Measurements from ENCODE around the gene SLC43A1.
"Not testable (repeated sequence)": the region's sequence is repeated elsewhere in the genome, so short reads cannot be mapped to it uniquely, and the experiment has no call there.

The SLC43A1 gene

DNA sequence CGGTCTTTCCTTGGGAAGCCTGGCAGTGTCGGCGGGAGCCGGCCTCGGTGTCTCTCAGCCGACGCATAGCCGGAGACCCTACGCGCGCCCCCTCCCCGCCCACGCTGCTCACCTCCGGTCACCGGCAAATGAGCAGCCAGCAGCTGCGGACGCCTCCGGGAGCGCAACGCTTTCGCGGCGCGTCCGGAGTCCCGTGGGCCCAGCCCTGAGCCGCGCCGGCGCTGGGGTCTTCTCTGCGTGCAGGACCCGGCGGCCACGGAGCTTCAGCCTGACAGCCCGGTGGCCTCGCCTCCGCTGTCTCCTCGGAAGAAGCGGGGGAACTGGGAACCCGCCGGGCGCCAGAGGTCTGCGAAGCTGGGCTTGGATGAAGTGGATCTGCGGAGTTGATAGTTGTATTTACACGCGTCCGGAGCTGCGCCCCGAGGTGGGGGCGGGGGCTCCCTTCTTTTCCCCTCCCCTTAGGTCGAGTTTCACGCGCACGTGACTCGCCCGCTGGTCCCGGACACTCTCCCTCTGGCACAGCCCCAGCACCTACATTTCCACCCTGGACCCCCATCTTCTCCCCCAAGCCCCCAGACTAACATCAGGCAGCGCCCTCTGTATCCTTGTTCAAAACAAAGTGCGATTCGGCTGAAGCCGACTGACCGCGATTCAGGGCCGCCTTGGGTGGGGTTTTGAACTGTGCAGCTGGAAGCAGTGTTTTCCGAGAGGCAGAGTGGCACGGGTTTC, at the start of gene SLC43A1:
Gene SLC43A1 (minus strand): TSS at position 371 of the 729 bp plus-strand sequence. CDS start 1,591 bp downstream, outside the sequence.
- peak in 1 of 2 experiments; percentile 5 for DNase-seq

DNA sequence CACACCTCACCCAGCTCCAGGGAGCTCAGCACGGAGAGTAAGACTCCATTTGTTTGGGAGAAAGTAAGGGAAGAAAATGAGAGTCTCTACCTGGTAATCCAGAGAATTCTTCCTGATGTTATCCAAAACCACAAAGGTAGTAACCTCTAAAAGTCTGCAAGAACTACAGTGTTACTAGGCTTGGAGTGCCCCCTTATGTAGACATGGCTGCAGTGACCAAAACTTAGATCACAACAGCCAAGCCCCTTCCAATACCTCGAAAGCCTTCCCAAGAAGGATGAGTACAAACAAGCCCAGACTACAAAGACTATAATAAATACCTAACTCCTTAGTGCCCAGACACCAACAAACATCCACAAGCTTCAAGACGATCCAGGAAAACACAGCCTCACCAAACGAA, 47.1 kb upstream of the SLC43A1 start:
- DNase-seq: no peak

DNA sequence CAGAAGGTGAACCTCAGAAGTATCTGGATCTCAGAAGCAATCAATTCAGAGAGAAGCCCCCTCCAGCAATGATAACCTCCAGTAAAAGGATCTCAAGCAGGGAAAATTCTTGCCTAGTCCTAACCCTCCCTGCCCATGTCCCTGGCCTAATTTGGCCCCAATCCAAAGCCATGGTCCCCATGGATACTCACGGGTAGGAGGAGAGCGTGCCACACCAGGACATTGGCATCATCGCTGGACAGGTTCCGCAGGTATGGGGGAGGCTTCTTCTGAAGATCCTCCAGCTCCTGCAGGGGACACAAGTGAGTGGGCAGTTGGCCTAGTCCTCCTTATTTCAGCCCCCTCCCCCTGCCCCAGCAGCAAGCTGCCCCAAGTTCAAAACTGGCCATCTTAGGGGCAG, 44.6 kb upstream of the SLC43A1 start:
- DNase-seq: no peak

DNA sequence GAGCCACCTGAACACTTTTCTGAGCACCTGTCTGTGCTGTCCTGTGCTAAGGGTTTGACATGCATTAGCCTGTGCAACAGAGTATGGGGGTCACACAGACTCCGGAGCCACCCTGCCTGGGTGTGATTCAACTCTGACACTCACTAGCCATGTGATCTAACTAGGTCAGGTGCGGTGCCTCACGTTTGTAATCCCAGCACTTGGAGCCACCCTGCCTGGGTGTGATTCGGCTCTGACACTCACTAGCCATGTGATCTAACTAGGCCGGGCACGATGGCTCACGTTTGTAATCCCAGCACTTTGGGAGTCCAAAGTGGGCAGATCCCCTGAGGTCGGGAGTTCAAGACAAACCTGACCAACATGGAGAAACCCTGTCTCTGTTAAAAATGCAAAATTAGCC, 40.5 kb upstream of the SLC43A1 start:
- DNase-seq: no peak

DNA sequence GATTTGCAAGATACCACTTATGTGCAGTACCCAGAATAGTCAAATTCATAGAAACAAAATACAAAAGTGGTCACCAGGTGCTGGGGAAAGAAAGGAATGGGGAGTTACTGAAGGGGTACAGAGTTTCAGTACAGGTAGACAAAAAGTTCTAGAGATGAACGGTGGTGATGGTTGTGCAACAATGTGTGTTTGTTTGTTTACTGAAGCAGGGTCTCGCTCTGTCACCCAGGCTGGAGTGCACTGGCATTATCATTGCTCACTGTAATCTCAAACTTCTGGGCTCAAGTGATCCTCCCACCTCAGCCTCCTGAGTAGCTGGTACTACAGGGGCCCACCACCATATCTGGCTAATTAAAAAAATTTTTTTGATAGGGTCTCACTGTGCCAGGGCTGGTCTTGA, 39.9 kb upstream of the SLC43A1 start:
- no peak for DNase-seq

DNA sequence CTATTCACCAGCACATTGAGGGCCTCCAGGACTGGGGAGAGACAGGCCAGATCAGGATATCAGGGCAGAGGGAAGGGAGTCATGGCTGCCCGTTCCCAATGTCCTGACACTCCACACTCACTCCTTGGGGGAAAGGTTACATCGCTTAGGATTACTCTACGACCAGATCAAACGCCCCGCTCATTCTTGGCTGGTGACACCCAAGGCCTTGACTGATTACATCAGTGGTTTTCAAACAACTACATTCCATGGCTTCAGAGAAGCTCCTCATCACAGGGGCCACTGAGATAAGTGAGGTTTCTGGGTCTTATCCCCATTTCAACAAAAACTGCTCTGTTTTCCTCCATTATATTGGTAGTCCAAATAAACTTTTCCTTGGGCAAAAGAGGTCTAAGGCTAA, 37.0 kb upstream of the SLC43A1 start:
- no peak for DNase-seq

DNA sequence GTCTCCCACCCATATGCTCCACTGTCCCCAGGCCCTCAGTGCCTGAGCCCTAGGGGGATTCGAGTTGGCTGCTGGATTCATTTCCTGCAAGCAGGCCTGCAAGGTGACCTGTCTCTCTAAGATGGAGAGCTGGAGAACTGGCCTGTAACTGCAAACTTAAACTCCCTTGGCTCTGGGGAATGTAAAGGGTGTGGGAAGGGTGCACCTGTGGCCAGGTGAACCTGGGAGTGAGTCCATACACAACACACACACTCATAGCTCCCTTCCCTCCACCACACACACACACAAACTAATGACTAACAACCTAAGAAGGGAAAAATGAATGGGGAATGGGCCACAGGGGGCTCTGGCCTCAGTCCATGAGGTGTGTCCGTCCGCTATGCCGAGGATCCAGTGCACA, 36.4 kb upstream of the SLC43A1 start:
- no peak for DNase-seq

DNA sequence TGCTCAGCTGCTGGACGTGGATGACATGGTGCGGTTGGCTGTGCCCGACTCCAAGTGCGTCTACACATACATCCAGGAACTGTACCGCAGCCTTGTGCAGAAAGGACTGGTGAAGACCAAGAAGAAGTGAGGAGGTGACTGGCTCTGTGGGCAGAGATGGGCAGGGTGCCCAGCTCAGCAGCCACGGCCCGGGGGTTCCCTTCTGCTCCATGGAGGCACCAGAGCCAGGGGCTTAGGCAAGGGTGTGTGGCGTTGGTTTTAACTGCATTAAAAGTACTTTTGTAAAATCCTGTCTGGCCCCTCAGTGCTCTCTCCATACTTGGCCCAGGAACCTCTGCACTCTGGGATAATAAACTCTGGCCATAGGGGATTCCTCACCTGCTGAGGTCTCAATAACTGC, 34.5 kb upstream of the SLC43A1 start:
- no peak for DNase-seq

DNA sequence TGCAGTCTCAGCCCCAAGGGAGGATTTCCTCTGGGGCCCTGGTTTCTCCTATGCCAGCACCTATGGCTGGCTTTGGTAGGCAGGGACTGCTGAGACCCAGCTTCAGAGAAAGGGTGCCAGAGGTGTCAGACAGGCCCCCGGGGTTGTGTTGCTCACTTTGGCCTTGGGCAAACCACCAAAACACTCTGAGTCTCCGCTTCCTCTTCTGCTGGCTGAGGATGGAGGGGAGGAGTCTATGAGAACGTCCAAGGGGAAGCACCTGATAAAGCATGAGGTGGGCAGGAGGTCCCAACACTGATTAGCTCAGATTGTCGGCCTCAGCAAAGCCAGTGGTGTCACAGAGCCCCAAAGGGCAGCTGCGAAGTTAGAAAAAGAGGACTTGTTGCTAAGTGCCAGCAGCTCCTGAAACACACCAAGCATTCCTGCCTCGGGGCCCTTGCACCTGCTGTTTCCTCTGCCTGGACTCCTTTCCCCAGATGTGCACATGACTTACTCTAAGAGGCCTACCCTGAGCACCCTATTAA, 32.4 kb upstream of the SLC43A1 start:
- DNase-seq: no peak

DNA sequence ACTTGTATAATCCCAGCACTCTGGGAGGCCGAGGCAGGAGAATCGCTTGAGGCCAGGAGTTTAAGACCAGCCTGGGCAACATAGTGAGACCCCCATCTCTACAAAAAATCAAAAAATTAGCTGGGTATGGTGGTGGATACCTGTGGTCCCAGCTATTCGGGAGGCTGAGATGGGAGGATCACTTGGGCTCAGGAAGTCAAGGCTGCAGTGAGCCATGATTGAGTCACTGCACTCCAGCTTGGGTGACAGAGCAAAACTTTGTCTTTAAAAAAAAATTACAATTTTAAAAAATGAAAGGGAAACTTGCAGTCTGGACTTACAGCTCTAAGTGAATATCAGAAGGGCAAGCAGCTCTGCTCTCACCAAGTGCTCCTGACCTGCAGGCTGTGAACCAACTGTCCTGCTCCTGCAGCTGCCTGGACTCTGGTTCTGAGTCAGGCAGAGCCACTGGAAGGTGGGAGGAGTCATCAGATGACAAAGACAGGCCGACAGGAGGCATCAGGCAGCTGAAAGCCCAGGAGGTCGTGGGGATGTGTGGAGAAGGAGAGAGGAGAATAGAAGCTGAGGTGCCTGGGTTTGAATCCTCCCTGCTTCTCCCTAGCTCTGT, 31.5 kb upstream of the SLC43A1 start:
- no peak for DNase-seq

DNA sequence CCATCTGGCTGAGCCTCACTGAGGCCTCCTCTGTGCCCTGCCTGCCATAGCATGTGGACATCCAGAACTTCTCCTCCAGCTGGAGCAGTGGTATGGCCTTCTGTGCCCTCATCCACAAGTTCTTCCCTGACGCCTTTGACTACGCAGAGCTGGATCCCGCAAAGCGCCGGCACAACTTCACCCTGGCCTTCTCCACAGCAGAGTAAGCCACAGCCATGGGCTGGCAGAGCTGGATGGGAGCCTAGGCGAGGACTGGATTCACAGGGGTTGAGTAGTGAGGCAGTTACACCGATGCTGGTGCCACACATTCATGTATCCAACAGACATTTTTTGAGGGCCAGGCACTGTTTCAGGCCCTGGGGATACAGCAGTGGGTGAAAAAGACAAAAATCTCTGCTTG, 30.9 kb upstream of the SLC43A1 start:
- no peak for DNase-seq

DNA sequence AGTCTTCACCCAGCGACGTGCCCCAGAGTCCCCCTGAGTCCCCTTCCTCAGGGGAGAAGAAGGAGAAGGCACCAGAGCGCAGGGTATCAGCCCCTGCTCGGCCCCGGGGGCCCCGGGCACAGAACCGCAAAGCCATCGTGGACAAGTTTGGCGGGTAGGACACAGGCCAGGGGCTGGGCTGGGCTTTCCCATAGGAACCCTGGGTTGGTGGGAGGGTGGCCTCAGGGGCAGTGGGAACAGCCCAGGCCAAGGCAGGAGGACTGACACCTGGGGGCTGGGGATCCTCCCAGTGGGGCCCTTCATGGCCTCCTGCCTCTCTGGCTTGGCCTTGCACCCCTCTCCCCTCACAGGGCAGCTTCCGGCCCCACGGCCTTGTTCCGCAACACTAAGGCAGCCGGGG, 30.4 kb upstream of the SLC43A1 start:
- no peak for DNase-seq

DNA sequence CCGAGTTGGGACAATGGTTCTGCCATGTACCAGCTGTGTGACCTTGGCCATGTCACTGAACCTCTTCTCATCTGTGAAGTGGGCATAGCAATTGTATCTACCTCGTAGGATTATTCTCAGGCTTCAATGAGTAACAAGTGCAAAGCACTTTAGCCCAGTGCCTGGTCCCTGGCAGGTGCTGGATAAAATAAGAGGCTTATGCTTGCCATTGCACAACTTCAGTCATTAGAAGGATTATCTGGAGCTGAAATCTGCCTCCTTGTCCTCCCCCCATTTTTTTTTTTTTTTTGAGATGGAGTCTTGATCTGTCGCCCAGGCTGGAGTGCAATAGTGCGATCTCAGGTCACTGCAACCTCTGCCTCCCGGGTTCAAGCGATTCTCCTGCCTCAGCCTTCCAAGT, 29.1 kb upstream of the SLC43A1 start:
- no peak for DNase-seq

DNA sequence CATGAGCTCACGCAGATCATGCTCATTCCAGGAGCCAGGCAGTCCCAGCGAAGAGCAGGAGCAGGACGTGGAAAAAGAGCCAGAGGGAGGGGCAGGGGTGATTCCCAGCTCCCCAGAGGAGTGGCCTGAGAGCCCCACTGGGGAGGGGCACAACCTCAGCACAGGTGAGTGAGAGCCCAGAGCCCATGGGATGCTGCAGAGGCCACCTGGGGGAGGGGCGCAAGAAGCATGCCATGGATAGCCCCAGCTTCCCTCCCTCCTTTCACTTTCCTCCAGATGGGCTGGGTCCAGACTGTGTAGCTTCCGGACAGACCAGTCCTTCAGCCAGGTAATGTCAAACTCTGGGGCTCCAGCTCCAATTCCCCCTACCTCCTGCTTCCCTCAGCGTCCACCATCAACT, 28.1 kb upstream of the SLC43A1 start:
- DNase-seq: no peak

DNA sequence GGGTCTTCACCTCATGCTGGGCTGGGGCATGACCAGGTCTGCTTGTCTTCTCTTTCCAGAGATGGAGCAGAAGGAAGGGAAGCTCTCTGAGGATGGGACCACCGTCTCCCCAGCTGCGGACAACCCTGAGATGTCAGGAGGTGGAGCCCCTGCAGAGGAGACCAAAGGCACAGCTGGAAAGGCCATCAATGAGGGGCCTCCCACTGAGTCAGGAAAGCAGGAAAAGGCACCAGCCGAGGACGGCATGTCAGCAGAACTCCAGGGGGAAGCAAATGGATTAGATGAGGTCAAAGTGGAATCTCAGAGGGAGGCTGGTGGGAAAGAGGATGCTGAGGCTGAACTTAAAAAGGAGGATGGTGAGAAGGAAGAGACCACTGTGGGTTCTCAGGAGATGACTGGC, 27.1 kb upstream of the SLC43A1 start:
- DNase-seq: no peak

DNA sequence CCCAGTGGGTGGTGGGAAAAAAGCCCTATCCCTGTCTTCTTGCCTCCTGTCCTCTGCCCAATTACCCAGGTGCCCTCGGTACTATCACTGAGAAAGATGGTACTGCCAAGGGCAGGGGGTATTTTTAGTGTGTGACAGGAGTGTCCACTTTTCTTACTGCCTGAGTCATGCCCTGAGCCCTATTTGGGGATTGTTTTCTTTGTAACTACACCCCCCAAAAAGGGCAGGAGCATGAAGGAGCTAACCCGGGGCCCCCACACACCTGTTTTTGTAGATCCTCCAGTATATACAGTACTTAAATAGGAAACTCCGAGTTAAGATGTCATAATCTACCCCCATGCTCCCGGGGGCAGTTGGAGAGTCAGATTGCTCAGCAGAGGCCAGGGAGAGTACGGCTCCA, 25.7 kb upstream of the SLC43A1 start:
- DNase-seq: no peak

DNA sequence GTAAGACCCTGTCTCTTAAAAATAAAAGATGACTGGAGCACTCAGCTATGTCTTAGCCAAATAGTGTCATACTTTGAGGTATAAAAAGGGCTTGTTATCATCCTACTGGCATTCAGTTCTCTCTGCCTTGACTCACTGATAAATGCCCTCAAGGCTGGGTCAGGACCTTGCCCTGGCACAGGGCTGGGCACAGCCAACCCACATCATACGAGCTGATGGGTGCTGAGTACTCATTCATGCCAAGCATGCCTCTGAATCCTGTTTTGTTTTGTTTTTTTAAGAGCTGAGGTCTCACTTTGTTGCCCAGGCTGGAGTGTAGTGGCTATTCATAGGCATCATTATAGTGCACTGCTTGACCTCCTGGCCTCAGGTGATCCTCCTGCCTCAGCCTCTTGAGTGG, 23.8 kb upstream of the SLC43A1 start:
- no peak for DNase-seq

DNA sequence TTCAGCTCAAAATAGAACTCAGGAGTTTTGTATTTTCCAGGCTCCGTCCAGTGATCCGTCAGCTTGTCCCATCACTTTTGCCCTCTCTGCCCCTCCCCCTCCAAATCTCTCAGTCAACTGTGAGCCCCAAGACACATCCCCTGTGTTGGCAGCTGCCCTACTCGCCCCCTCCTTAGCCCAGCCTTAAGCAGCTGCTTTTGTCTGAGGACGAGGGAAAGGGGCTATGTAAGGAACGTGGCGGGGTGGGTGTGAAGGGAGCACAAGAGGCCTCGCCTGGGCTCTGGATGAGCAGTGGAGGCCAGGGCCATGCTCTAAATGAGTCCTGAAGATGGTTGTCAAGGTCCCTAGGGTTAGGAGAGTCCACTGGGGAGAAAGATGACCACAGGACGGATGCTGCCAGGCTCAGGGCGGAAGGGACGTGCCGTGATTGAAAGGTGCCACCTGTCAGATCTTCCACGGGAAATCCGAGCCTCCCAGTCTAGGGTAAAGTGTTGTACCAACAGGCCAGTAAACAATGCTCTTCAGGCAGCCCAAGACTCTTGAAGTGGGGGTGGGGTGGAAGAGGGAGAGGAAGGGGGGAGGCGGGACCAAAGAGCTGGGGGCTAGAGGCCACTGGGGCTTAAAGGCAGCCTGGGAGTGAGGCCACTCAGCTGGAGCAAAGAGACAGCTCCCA, 21.6 kb upstream of the SLC43A1 start, which contains the start of gene SMTNL1:
Gene SMTNL1 (plus strand): TSS at position 649 of the 673 bp plus-strand sequence. CDS start 5,048 bp downstream, outside the sequence.
- DNase-seq: no peak

DNA sequence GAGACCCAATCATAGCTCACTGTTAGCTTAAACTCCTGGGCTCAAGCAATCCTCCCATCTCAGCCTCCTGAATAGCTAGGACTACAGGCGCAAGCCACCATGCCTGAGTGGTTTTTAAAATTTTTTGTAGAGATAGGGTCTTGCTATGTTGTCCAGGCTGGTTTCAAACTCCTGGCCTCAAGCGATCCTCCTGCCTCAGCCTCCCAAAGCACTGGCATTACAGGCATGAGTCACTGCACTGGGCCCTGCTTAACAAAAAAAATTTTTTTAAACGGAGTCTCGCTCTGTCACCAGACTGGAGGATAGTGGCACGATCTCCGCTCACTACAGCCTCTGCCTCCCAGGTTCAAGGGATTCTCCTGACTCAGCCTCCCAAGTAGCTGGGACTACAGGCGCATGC, 18.9 kb upstream of the SLC43A1 start:
- DNase-seq: not testable (repeated sequence)

DNA sequence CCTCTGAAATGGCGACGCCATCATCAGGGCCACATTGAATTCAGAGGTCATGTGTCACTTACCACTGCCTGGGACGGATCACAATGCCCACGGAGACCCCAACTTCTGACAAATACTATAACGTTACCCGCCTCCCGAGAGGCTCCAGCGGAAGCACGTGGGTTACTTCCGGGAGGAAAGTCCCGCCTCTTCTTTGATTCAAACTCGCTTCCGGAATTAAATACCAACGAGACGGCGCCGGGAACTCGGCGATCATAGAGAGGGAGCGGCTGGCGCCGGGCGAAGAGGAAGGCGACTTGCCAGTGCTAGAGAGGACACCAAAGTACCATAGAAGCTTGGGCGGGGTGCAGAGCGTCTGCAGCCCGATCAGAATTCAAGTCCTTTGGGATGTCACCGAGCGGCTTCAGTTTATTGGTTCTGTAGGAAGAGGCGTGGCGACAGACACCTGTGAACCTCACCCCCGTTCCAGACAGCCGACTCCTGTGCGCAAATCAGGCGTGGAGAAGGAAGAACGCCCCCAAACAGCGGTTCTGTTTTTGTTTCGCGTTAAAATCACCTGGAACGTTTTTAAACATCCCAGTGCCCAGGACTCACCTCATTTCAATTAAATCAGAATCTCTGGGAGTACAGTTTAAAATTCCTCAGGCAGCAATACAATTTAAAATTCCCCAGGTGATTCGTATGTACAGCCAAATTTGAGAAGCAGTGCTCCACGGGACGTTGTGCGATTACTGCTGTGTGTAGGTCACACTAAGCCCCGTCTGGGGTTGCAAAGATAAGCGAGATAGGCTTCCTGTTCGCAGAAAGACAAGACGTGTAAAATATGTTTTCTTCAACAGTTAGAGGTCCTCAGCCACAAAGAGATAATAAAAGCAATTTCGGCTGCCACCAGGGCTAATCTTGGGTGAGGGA, 15.3 kb upstream of the SLC43A1 start, which contains the start of gene TIMM10:
Gene TIMM10 (minus strand): TSS at position 159 of the 912 bp plus-strand sequence. CDS start 565 bp downstream, outside the sequence.
- peak; percentile 88 to 95 for DNase-seq

DNA sequence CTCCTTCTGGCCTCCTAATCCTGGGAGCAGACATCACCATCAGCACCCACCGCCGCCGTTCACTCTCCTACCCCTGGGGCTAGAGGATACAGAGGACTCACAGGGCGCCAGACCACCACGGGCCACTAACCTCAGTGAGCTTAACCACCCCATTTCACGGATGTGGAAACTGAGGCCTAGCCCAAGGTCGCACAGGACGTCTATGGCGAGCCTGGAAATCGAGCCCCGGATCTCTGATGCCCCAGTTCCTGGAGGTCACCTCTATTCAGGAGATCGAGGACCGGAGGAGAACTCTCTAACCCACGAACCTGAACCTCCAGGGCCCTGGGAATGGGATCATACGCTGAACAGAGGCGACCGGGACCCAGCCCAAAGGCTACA, 14.7 kb upstream of the SLC43A1 start:
- no peak for DNase-seq

DNA sequence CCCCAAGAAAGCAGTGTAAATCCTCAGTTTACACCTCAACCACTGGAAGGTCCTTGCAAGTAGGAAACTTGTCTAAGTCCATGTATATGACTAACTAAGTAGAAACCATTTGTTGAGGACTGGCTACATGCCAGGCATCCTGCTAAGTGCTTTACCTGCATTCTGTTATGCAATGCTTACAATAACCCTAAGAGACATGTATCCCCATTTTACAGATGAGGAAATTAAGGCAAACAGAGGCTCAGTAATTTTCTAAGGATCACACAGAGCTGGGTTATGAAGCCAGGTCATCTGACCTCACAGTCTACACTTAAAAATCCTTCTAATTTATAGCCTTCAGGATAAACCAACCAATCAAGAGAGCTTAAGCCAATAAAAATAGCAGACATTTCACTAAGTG, 13.5 kb upstream of the SLC43A1 start:
- DNase-seq: no peak

Measured in SHP77 (cell line).